ENCODE measurements around the gene TTLL5.

The TTLL5 gene

GRCh38 chr14:75939200-75939599 is 278.2 kb downstream of the TTLL5 start:
- TF ChIP-seq MAX (IDR thresholded peaks at IDR 0.05) (no peak), RAD21 (IDR thresholded peaks at IDR 0.05; ENCODE audit: low read depth) (no peak), NFIC (IDR thresholded peaks at IDR 0.05) (no peak), EP300 (IDR thresholded peaks at IDR 0.05; ENCODE audit: borderline replicate concordance) (no peak), USF1 (IDR thresholded peaks at IDR 0.05) (no peak)

DNA sequence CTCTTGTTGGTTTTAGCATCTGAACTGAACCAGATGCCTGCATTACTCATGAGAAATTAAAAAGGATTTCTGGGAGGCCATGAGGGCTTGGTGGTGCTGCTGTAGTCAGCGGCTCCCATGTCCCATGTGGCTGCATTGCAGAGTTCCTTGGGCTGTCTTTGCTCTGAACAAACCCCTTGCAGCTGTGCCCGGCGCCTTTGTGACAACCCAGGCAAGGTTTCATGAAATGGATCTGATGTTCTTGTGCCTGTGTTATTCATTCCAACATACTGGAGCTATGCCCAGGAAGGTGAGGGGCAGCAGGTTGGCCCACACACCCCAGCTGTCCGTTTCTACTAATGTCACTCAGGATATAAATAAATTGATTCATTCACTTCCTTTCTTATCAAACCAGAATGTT is 280.0 kb downstream of the TTLL5 start:
- TF ChIP-seq FOXM1 (IDR thresholded peaks at IDR 0.05; ENCODE audit: borderline replicate concordance, low read depth), result no peak
- TF ChIP-seq TEAD4 (IDR thresholded peaks at IDR 0.05), result no peak
- TF ChIP-seq YY1 (IDR thresholded peaks at IDR 0.05; ENCODE audit: low read depth), result no peak
- no peak for TF ChIP-seq USF1 (IDR thresholded peaks at IDR 0.05)
- no peak for TF ChIP-seq TAF1 (IDR thresholded peaks at IDR 0.05; ENCODE audit: low read depth)
- no peak for TF ChIP-seq RAD21 (IDR thresholded peaks at IDR 0.05; ENCODE audit: low read depth)
- TF ChIP-seq TCF12 (IDR thresholded peaks at IDR 0.05; ENCODE audit: low read depth), result no peak
- no peak for TF ChIP-seq CREB1 (IDR thresholded peaks at IDR 0.05; ENCODE audit: low read depth)
- no peak for TF ChIP-seq CEBPB (IDR thresholded peaks at IDR 0.05)
- TF ChIP-seq NFIC (IDR thresholded peaks at IDR 0.05), result no peak
- TF ChIP-seq ZBTB7A (IDR thresholded peaks at IDR 0.05; ENCODE audit: low read depth), result no peak
- no peak for TF ChIP-seq MAX (IDR thresholded peaks at IDR 0.05)

GRCh38 chr14:75944607-75945241 is 283.7 kb downstream of the TTLL5 start:
- no peak for TF ChIP-seq YY1 (IDR thresholded peaks at IDR 0.05; ENCODE audit: low read depth)
- no peak for TF ChIP-seq USF1 (IDR thresholded peaks at IDR 0.05)
- TF ChIP-seq, protein P1, sequence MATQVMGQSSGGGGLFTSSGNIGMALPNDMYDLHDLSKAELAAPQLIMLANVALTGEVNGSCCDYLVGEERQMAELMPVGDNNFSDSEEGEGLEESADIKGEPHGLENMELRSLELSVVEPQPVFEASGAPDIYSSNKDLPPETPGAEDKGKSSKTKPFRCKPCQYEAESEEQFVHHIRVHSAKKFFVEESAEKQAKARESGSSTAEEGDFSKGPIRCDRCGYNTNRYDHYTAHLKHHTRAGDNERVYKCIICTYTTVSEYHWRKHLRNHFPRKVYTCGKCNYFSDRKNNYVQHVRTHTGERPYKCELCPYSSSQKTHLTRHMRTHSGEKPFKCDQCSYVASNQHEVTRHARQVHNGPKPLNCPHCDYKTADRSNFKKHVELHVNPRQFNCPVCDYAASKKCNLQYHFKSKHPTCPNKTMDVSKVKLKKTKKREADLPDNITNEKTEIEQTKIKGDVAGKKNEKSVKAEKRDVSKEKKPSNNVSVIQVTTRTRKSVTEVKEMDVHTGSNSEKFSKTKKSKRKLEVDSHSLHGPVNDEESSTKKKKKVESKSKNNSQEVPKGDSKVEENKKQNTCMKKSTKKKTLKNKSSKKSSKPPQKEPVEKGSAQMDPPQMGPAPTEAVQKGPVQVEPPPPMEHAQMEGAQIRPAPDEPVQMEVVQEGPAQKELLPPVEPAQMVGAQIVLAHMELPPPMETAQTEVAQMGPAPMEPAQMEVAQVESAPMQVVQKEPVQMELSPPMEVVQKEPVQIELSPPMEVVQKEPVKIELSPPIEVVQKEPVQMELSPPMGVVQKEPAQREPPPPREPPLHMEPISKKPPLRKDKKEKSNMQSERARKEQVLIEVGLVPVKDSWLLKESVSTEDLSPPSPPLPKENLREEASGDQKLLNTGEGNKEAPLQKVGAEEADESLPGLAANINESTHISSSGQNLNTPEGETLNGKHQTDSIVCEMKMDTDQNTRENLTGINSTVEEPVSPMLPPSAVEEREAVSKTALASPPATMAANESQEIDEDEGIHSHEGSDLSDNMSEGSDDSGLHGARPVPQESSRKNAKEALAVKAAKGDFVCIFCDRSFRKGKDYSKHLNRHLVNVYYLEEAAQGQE (IDR thresholded peaks at IDR 0.05; ENCODE audit: low read depth), result no peak
- TF ChIP-seq CREB1 (IDR thresholded peaks at IDR 0.05; ENCODE audit: low read depth), result no peak
- TF ChIP-seq NFIC (IDR thresholded peaks at IDR 0.05), result no peak
- TF ChIP-seq TCF12 (IDR thresholded peaks at IDR 0.05; ENCODE audit: low read depth), result no peak
- no peak for TF ChIP-seq EP300 (IDR thresholded peaks at IDR 0.05; ENCODE audit: borderline replicate concordance)
- TF ChIP-seq RAD21 (IDR thresholded peaks at IDR 0.05; ENCODE audit: low read depth), result no peak
- no peak for TF ChIP-seq MAX (IDR thresholded peaks at IDR 0.05)
- no peak for TF ChIP-seq TEAD4 (IDR thresholded peaks at IDR 0.05)
- TF ChIP-seq ZBTB7A (IDR thresholded peaks at IDR 0.05; ENCODE audit: low read depth), result no peak
- TF ChIP-seq CEBPB (IDR thresholded peaks at IDR 0.05), result no peak
- no peak for TF ChIP-seq FOXM1 (IDR thresholded peaks at IDR 0.05; ENCODE audit: borderline replicate concordance, low read depth)
- no peak for TF ChIP-seq EGR1 (IDR thresholded peaks at IDR 0.05)
- no peak for TF ChIP-seq TAF1 (IDR thresholded peaks at IDR 0.05; ENCODE audit: low read depth)

DNA sequence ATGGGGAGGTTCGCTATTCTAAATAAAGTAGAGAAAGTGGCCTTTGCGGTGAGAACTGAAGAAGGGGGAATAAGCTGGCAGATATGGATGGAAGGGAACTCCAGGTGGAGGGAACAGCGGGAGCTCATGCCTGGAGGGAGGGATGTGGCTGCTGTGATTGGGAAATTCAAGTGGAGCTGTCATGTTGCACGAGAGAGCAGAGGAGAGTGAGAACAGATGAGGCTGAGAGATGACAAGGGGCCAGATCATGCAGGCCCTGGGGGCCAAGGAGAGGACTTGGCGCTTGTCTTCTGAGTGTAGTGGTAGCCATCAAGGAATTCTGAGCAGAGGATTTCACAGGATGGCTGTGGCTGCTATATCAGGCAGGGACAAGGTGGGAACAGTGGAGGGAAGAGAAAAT is 285.7 kb downstream of the TTLL5 start:
- TF ChIP-seq RAD21 (IDR thresholded peaks at IDR 0.05; ENCODE audit: low read depth) (no peak), TCF12 (IDR thresholded peaks at IDR 0.05; ENCODE audit: low read depth) (no peak), MAX (IDR thresholded peaks at IDR 0.05) (no peak), CREB1 (IDR thresholded peaks at IDR 0.05; ENCODE audit: low read depth) (no peak), FOXM1 (IDR thresholded peaks at IDR 0.05; ENCODE audit: borderline replicate concordance, low read depth) (no peak), USF1 (IDR thresholded peaks at IDR 0.05) (no peak), YY1 (IDR thresholded peaks at IDR 0.05; ENCODE audit: low read depth) (no peak), EP300 (IDR thresholded peaks at IDR 0.05; ENCODE audit: borderline replicate concordance) (no peak), CEBPB (IDR thresholded peaks at IDR 0.05) (no peak), TAF1 (IDR thresholded peaks at IDR 0.05; ENCODE audit: low read depth) (no peak), NFIC (IDR thresholded peaks at IDR 0.05) (no peak), TEAD4 (IDR thresholded peaks at IDR 0.05) (no peak), ZBTB7A (IDR thresholded peaks at IDR 0.05; ENCODE audit: low read depth) (no peak), EGR1 (IDR thresholded peaks at IDR 0.05) (no peak)
- TF ChIP-seq, protein P1 (IDR thresholded peaks at IDR 0.05; ENCODE audit: low read depth), result no peak
